Uterus (tissue), 2 donors: Measurements from ENCODE around the gene HMMR.

Source experiments
- POLR2A ChIP-seq, 2 donors: fragments of 450-650 bp; IDR thresholded peaks; one replicate each; pipeline ENCODE4 v1.6.1; 2016; ENCODE audit warnings: antibody characterized with exemption in 2 of 2, mild to moderate bottlenecking in 1 of 2, moderate library complexity in 1 of 2
- TF ChIP-seq, protein P1 (sequence below), 4 experiments: fragments of 200-600 bp in 2 of 4; fragments of 450-650 bp in 2 of 4; sonication (generic) in 2 of 4; IDR thresholded peaks; one replicate each; pipeline ENCODE4 v1.5.1; 2016 to 2019; ENCODE audit warnings: antibody characterized with exemption in 4 of 4, mild to moderate bottlenecking in 2 of 4, moderate library complexity in 1 of 4

DNA sequence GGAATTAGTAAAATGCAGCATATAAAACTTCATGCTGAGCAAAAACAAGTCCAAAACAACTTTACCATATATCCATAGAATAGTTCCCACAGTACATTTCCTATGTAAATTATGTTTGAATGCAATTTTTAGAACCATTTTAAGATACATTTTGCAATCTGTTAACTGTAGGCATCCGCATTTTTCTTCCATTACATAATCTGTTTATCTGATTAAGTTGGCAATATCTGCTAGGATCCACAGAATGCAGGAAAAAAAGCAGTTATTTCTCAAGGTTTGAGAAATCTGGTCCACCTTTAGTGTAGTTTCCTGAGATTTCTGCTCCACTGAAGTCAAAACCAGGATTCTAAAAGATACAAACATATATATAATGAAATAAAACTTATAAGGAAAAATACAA lies 6.7 kb upstream of the HMMR start:
- TF ChIP-seq, protein P1, sequence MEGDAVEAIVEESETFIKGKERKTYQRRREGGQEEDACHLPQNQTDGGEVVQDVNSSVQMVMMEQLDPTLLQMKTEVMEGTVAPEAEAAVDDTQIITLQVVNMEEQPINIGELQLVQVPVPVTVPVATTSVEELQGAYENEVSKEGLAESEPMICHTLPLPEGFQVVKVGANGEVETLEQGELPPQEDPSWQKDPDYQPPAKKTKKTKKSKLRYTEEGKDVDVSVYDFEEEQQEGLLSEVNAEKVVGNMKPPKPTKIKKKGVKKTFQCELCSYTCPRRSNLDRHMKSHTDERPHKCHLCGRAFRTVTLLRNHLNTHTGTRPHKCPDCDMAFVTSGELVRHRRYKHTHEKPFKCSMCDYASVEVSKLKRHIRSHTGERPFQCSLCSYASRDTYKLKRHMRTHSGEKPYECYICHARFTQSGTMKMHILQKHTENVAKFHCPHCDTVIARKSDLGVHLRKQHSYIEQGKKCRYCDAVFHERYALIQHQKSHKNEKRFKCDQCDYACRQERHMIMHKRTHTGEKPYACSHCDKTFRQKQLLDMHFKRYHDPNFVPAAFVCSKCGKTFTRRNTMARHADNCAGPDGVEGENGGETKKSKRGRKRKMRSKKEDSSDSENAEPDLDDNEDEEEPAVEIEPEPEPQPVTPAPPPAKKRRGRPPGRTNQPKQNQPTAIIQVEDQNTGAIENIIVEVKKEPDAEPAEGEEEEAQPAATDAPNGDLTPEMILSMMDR (IDR thresholded peaks at IDR 0.05): no peak
- TF ChIP-seq POLR2A (IDR thresholded peaks at IDR 0.05): no peak
